ENCODE data around the gene LNX1. TPM values are rescaled to one million over a fixed set of nuclear protein-coding genes. Genes with fewer than 3 reads are reported as not detected.

LNX1 gene
- total RNA-seq, 2 donors from 2014 or later: 4.5 to 8.9 TPM

DNA sequence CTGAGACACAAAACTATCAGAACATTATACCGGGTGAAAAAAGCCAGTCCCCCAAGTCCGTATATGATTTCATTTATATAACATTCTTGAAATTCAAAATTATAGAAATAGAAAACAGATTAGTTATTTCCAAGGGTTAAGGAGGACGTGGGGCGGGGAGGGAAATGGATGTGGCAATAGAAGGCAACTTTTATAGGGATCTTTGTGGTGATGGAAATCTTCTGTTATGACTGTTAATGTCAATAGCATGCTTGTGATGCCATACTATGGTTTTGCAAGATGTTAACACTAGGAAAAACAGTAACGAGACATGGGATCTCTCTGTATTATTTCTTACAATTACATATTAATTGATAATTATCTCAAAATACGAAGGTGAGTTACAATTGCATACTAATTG lies 96.4 kb downstream of the LNX1 start:
- no peak for DNase-seq (ENCODE audit: low spot score)
- no peaks in the 10 kb centered on the region for H3K36me3 ChIP-seq
- H3K4me1 ChIP-seq: peaks cover 0 to 12% of the 10 kb centered on the region in 2 donors
- TF ChIP-seq, protein P1, sequence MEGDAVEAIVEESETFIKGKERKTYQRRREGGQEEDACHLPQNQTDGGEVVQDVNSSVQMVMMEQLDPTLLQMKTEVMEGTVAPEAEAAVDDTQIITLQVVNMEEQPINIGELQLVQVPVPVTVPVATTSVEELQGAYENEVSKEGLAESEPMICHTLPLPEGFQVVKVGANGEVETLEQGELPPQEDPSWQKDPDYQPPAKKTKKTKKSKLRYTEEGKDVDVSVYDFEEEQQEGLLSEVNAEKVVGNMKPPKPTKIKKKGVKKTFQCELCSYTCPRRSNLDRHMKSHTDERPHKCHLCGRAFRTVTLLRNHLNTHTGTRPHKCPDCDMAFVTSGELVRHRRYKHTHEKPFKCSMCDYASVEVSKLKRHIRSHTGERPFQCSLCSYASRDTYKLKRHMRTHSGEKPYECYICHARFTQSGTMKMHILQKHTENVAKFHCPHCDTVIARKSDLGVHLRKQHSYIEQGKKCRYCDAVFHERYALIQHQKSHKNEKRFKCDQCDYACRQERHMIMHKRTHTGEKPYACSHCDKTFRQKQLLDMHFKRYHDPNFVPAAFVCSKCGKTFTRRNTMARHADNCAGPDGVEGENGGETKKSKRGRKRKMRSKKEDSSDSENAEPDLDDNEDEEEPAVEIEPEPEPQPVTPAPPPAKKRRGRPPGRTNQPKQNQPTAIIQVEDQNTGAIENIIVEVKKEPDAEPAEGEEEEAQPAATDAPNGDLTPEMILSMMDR (IDR thresholded peaks at IDR 0.05): no peak
- H3K27me3 ChIP-seq: no peaks in the 10 kb centered on the region
- no peak overlapping the region for H3K27ac ChIP-seq
- H3K4me3 ChIP-seq: no peak overlapping the region
- no peaks in the 10 kb centered on the region for H3K9me3 ChIP-seq

GRCh38 chr4:53490965-53491622 lies 100.2 kb downstream of the LNX1 start:
- H3K36me3 ChIP-seq: no peaks in the 10 kb centered on the region
- peak overlapping the region in 1 of 2 donors; percentile 32 for H3K27ac ChIP-seq
- TF ChIP-seq, protein P1 (IDR thresholded peaks at IDR 0.05): peak; percentile 39 to 76
- peak; percentile 75 for DNase-seq (ENCODE audit: low spot score)
- H3K9me3 ChIP-seq: no peaks in the 10 kb centered on the region
- H3K27me3 ChIP-seq: no peaks in the 10 kb centered on the region
- H3K4me1 ChIP-seq: no peaks in the 10 kb centered on the region
- H3K4me3 ChIP-seq: no peak overlapping the region

DNA sequence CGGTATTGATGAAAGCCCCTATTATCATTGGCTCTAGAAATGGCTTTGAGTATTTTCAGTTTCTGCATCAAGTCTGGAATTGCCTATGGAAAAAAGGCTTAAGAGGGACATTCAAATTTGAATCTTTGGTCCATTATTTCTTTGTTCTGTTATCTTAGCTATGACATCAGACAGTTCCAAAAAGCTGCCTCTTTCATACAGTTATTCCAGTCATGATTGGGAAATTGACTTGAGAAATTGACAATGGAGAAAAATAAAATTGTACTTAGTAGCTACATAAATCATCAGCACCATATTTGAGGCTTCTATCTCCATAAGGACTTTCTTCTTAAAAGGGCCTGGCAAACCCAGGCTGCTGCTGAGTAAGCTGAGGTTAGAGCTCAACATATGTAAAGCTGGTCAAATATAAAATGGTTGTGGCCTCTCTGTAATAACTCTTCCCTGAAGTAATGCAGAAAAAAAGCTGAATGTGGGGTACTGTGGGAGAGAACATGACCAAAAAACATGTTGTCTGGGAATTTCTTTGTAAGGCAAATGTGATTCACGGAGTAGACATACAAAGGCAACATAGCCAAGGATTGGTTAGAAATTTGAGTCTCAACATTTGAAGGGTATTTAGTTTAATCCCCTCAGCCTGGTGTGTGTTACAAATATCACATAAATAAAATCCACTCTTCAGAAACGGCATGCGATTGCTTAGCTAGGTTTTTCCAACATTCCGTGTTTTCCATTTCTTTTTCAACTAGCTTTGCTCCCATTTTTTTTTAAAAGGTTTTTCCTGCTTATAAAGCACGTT lies 100.9 kb downstream of the LNX1 start:
- H3K4me1 ChIP-seq: no peaks in the 10 kb centered on the region
- H3K27ac ChIP-seq: peak overlapping the region in 1 of 2 donors; percentile 32
- H3K4me3 ChIP-seq: no peak overlapping the region
- no peaks in the 10 kb centered on the region for H3K36me3 ChIP-seq
- no peaks in the 10 kb centered on the region for H3K27me3 ChIP-seq
- DNase-seq (ENCODE audit: low spot score): no peak
- TF ChIP-seq, protein P1 (IDR thresholded peaks at IDR 0.05): no peak
- H3K9me3 ChIP-seq: no peaks in the 10 kb centered on the region

- H3K27ac ChIP-seq: no peak overlapping the region
- H3K27me3 ChIP-seq: no peaks in the 10 kb centered on the region
- TF ChIP-seq, protein P1 (IDR thresholded peaks at IDR 0.05): no peak
These were observed 101.9 kb downstream of the LNX1 start for GRCh38 chr4:53489279-53489889.

GRCh38 chr4:53487766-53488165 lies 103.5 kb downstream of the LNX1 start:
- no peak for DNase-seq (ENCODE audit: low spot score)
- H3K9me3 ChIP-seq: no peaks in the 10 kb centered on the region
- no peak overlapping the region for H3K27ac ChIP-seq
- no peak overlapping the region for H3K4me3 ChIP-seq
- TF ChIP-seq, protein P1 (IDR thresholded peaks at IDR 0.05): no peak
- H3K27me3 ChIP-seq: no peaks in the 10 kb centered on the region
- no peaks in the 10 kb centered on the region for H3K36me3 ChIP-seq
- H3K4me1 ChIP-seq: no peaks in the 10 kb centered on the region

More at GRCh38 chr4:53489279-53489889, 101.9 kb downstream of the LNX1 start:
- Histone ChIP-seq H3K4me3 (no peak overlapping the region), H3K36me3 (no peaks in the 10 kb centered on the region), H3K9me3 (no peaks in the 10 kb centered on the region), H3K4me1 (no peaks in the 10 kb centered on the region)
- no peak for DNase-seq (ENCODE audit: low spot score)
